K562 (cell line): ENCODE data around the gene LIPN. TPM values are rescaled to one million over a fixed set of nuclear protein-coding genes. Genes with fewer than 3 reads are reported as not detected.

Source experiments
- ATAC-seq: fragments of 200-7000 bp; cut with Tn5 transposase; 3 replicates; pipeline ENCODE4 v1.9.1; 2020; ENCODE audit warnings: moderate library complexity
- BruUV-seq: library from RNA; stranded (reverse); fragments of 400-500 nt; replicated peaks from 2 replicates; lab custom pipeline; 2021; lab: Mats Ljungman, UMichigan
- CTCF ChIA-PET: fragments of 300-600 bp; formaldehyde crosslinking; extraction: SDS; loops from one replicate; lab custom pipeline; 2021; ENCODE audit warnings: low intra/inter-chr PET ratio; lab: Yijun Ruan, JAX
- POLR2A ChIA-PET: fragments of 300-600, 350-650 bp; sonication (Branson Sonifier 250); formaldehyde crosslinking; extraction: SDS; loops from one replicate; lab custom pipeline; 2021; ENCODE audit warnings: antibody characterized with exemption, inconsistent platforms; lab: Yijun Ruan, JAX
- DNase-seq, 4 experiments: peaks; one replicate each; pipeline versions ENCODE4 v3.0.0 to v3.0.0-alpha.2; 2011 to 2018; ENCODE audit warnings: low spot score in 3 of 4, mixed read lengths in 3 of 4; ENCODE audit errors: extremely low read depth in 1 of 4
- FAIRE-seq: peaks from 2 replicates; lab custom pipeline; 2011; peaks lifted over from hg19 to GRCh38; lab: Jason Lieb, UNC
- H2AFZ ChIP-seq: 2 replicates; pipeline ENCODE4 v1.6.0; 2011; ENCODE audit warnings: low read depth, low read length, control low read depth, inconsistent platforms
- H3K27ac ChIP-seq: fragments of 200-600 bp; 3 replicates; pipeline ENCODE4 v1.8.0; 2011; ENCODE audit warnings: low read depth, mild to moderate bottlenecking, control low read depth, inconsistent platforms, low read length, moderate library complexity, mixed read lengths; ENCODE audit errors: extremely low read depth
- H3K27me3 ChIP-seq, 2 experiments: fragments of 300-600 bp in 1 of 2; 2 replicates in 1 of 2; 3 replicates in 1 of 2; pipeline versions ENCODE4 v1.6.0 to v1.8.0; 2011; ENCODE audit warnings: inconsistent platforms in 2 of 2, low read length in 2 of 2, mild to moderate bottlenecking in 1 of 2, mixed read lengths in 1 of 2, moderate library complexity in 1 of 2; ENCODE audit not compliant: control insufficient read depth in 2 of 2, insufficient read depth in 2 of 2
- H3K36me3 ChIP-seq: fragments of 300-600 bp; 3 replicates; pipeline ENCODE4 v1.8.0; 2011; ENCODE audit warnings: mild to moderate bottlenecking, low read length, inconsistent platforms; ENCODE audit not compliant: control insufficient read depth, insufficient read depth
- H3K4me1 ChIP-seq, 2 experiments: fragments of 200-600 bp in 1 of 2; replicated peaks in 1 of 2; 2 replicates in 1 of 2; 3 replicates in 1 of 2; pipeline versions ENCODE4 v1.5.1 to v1.8.0; 2011; ENCODE audit warnings: inconsistent platforms in 2 of 2, low read length in 2 of 2, mild to moderate bottlenecking in 1 of 2, mixed read lengths in 1 of 2, moderate library complexity in 1 of 2; ENCODE audit not compliant: control insufficient read depth in 2 of 2, insufficient read depth in 2 of 2
- H3K4me2 ChIP-seq: 2 replicates; pipeline ENCODE4 v1.6.1; 2011; ENCODE audit warnings: low read length, control low read depth, inconsistent platforms, mixed read lengths; ENCODE audit not compliant: insufficient read depth
- H3K4me3 ChIP-seq: fragments of 200-600 bp; sonication (generic), shearing (Covaris generic); 2 replicates; pipeline ENCODE4 v1.5.1; 2016; ENCODE audit warnings: control low read depth, inconsistent platforms
- H3K79me2 ChIP-seq: fragments of 200-600 bp; 3 replicates; pipeline ENCODE4 v1.8.0; 2011; ENCODE audit warnings: low read length, inconsistent platforms; ENCODE audit not compliant: control insufficient read depth, insufficient read depth
- H3K9ac ChIP-seq, 2 experiments: 2 replicates each; pipeline versions ENCODE4 v1.6.0 to v1.6.1; 2011; ENCODE audit warnings: low read depth in 2 of 2, low read length in 2 of 2, control low read depth in 1 of 2, inconsistent platforms in 1 of 2, mild to moderate bottlenecking in 1 of 2, mixed read lengths in 1 of 2; ENCODE audit not compliant: insufficient read depth in 1 of 2
- H3K9me1 ChIP-seq: one replicate; pipeline ENCODE4 v1.6.0; 2011; ENCODE audit warnings: inconsistent platforms, mild to moderate bottlenecking, low read length, moderate library complexity; ENCODE audit not compliant: control insufficient read depth, insufficient read depth
- H3K9me3 ChIP-seq: replicated peaks from 2 replicates; pipeline ENCODE4 v1.5.1; 2011; ENCODE audit warnings: low read depth, low read length, inconsistent platforms; ENCODE audit not compliant: control insufficient read depth, insufficient read depth
- H4K20me1 ChIP-seq: replicated peaks from 2 replicates; pipeline ENCODE4 v1.6.1; 2011; ENCODE audit warnings: low read length, inconsistent platforms, mixed read lengths; ENCODE audit not compliant: control insufficient read depth, insufficient read depth
- CBX2 ChIP-seq: fragments of 200-600 bp; sonication (generic); IDR thresholded peaks from one replicate; pipeline ENCODE4 v1.6.1; 2012; ENCODE audit warnings: mild to moderate bottlenecking, low read length, inconsistent platforms; ENCODE audit not compliant: insufficient read depth, poor library complexity, severe bottlenecking
- CEBPB ChIP-seq: fragments of 450-650 bp; IDR thresholded peaks from 2 replicates; pipeline ENCODE4 v1.6.1; 2016; ENCODE audit warnings: missing genetic modification characterization, missing compliant biosample characterization
- EGR1 ChIP-seq: fragments of 450-650 bp; conservative IDR thresholded peaks from 2 replicates; pipeline ENCODE4 v1.6.1; 2017; ENCODE audit warnings: mild to moderate bottlenecking
- EP300 ChIP-seq: IDR thresholded peaks from 2 replicates; pipeline ENCODE4 v1.6.1; 2012; ENCODE audit warnings: low read length, improper control_type of control experiment
- ESRRA ChIP-seq: fragments of 450-650 bp; IDR thresholded peaks from 2 replicates; pipeline ENCODE4 v1.6.1; 2014; ENCODE audit warnings: low read depth, mild to moderate bottlenecking, moderate library complexity, borderline replicate concordance
- ETS2 ChIP-seq: IDR thresholded peaks from 2 replicates; pipeline ENCODE4 v1.6.1; 2016; ENCODE audit warnings: borderline replicate concordance, missing genetic modification characterization, mild to moderate bottlenecking, moderate library complexity, missing compliant biosample characterization; ENCODE audit not compliant: poor library complexity, severe bottlenecking
- EWSR1 ChIP-seq: fragments of 450-650 bp; IDR thresholded peaks from 2 replicates; pipeline ENCODE4 v1.6.1; 2018; ENCODE audit warnings: borderline replicate concordance, mild to moderate bottlenecking, low read depth, moderate library complexity; ENCODE audit not compliant: partially characterized antibody
- HDGF ChIP-seq: fragments of 450-650 bp; IDR thresholded peaks from 2 replicates; pipeline ENCODE4 v1.6.1; 2016
- MCM3 ChIP-seq: fragments of 450-650 bp; IDR thresholded peaks from 2 replicates; pipeline ENCODE4 v1.6.1; 2016
- MEIS2 ChIP-seq: fragments of 450-650 bp; IDR thresholded peaks from 2 replicates; pipeline ENCODE4 v1.6.1; 2014; ENCODE audit warnings: mild to moderate bottlenecking; ENCODE audit not compliant: partially characterized antibody
- PHTF2 ChIP-seq: fragments of 250-450 bp; sonication (Bioruptor Pico); IDR thresholded peaks from 2 replicates; pipeline ENCODE4 v1.5.0; 2021; ENCODE audit warnings: mild to moderate bottlenecking
- SMARCC2 ChIP-seq: fragments of 450-650 bp; IDR thresholded peaks from 2 replicates; pipeline ENCODE4 v1.6.1; 2017; ENCODE audit warnings: antibody characterized with exemption, moderate library complexity, mild to moderate bottlenecking, low read depth
- TBL1XR1 ChIP-seq, 2 experiments: IDR thresholded peaks; 2 replicates each; pipeline ENCODE4 v1.6.1; 2012; ENCODE audit warnings: improper control_type of control experiment in 2 of 2, low read length in 2 of 2, mild to moderate bottlenecking in 1 of 2
- TFE3 ChIP-seq: fragments of 450-650 bp; formaldehyde crosslinking; IDR thresholded peaks from 2 replicates; pipeline ENCODE4 v1.4.0; 2020; ENCODE audit warnings: mild to moderate bottlenecking, mixed read lengths
- TRIM28 ChIP-seq: fragments of 450-650 bp; IDR thresholded peaks from 2 replicates; pipeline ENCODE4 v1.6.1; 2017
- ZNF277 ChIP-seq: fragments of 250-450 bp; sonication (Bioruptor Pico); IDR thresholded peaks from 2 replicates; pipeline ENCODE4 v1.8.0; 2022; ENCODE audit warnings: inconsistent platforms, mild to moderate bottlenecking, moderate library complexity, borderline replicate concordance
- ZNF551 ChIP-seq: fragments of 250-450 bp; sonication (Bioruptor Pico); IDR thresholded peaks from 2 replicates; pipeline ENCODE4 v1.5.0; 2021; ENCODE audit warnings: mild to moderate bottlenecking, moderate library complexity
- WGBS: fragments of 100-300 bp; shearing (Covaris generic); methylation state at CpG from one replicate; pipeline ENCODE4 v1.1.6; 2016; ENCODE audit warnings: low coverage, mixed read lengths; ENCODE audit not compliant: insufficient coverage; ENCODE audit errors: missing lambda C conversion rate; 5-methylcytosine and 5-hydroxymethylcytosine counted together
- in situ Hi-C: fragments of 300-500 bp; cut with MboI; formaldehyde crosslinking; loops from 4 replicates; pipeline ENCODE4 v1.15.0; 2018; ENCODE audit warnings: inconsistent platforms, mixed read lengths
- intact Hi-C: fragments of 100-400 bp; cut with micrococcal nuclease; formaldehyde crosslinking; loops from 2 replicates; pipeline ENCODE4 v1.14.2; 2022
- polyA plus RNA-seq, 8 experiments: library from polyadenylated mRNA; depleted of rRNA in 4 of 8; stranded (reverse) in 5 of 8; unstranded in 3 of 8; fragments of >200 nt; fragmentation: Nextera tagmentation in 2 of 8; fragmentation: Illumina TruSeq in 1 of 8; extraction: Ambion mirVana in 2 of 8; extraction: Trizol in 1 of 8; gene quantifications; 2 replicates each; pipeline versions ENCODE4 v1.2.1 to v1.2.3, GENCODE V29; 2011 to 2014; ENCODE audit warnings: inconsistent platforms in 1 of 8, missing spikeins in 1 of 8
- total RNA-seq, 7 experiments: library from RNA; depleted of rRNA in 6 of 7; stranded (reverse); fragments of >200 nt in 6 of 7; fragmentation: Illumina TruSeq in 2 of 7; extraction: Trizol in 2 of 7; gene quantifications; 2 replicates each; pipeline versions ENCODE4 v1.2.1 to v1.2.3, GENCODE V29; 2011 to 2021; ENCODE audit warnings: low replicate concordance in 1 of 7

LIPN gene
- total and polyA plus RNA-seq, 9 of the 15 experiments (the other 6 are each of a cell fraction or from before 2014, with no cell fraction given): not detected

GRCh38 chr10:88786032-88786770 lies 26.4 kb downstream of the LIPN start:
- H3K27ac ChIP-seq: no peak overlapping the region
- intact Hi-C loops: no loop called here

DNA sequence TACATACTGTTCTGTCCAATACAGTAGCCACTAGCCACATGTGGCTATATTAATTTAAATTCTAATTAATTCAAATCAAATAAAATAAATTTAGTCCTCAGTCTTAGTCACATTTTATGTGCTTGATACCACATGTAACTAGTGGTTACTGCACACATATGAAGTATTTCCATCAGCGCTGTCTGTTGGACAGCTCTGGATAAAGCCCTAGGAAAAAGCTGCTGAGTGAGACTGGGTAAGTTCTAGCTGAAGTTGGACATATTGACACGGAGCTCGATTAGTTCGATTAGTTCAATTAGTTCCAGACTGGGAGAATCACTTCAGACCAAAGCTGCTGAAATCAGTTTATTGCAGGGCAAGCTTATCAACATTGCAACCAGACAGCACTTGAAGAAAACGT lies 27.6 kb downstream of the LIPN start:
- in situ Hi-C loops (no loop called here), intact Hi-C loops (no loop called here)
- BruUV-seq: no TSS peak
- no peaks in the 10 kb centered on the region for H3K27me3 ChIP-seq
- H3K9ac ChIP-seq: no peak overlapping the region
- WGBS: 2% methylated on average over 5 of the region's 5 CpGs
- no peaks in the 10 kb centered on the region for H4K20me1 ChIP-seq
- ATAC-seq: no peak
- H3K4me2 ChIP-seq: no peak overlapping the region
- H3K36me3 ChIP-seq: no peaks in the 10 kb centered on the region
- no peak for FAIRE-seq
- H3K9me1 ChIP-seq: no peaks in the 10 kb centered on the region
- H2AFZ ChIP-seq: no peak overlapping the region
- no peaks in the 10 kb centered on the region for H3K9me3 ChIP-seq
- H3K4me3 ChIP-seq: no peak overlapping the region
- ChIA-PET CTCF (no interaction called here), POLR2A (interaction anchor here (1.1 kb wide), 1 partner anchor 17 kb away, joined by 3 read pairs; no protein-coding TSS in a partner anchor)
- H3K4me1 ChIP-seq: no peaks in the 10 kb centered on the region
- H3K79me2 ChIP-seq: no peaks in the 10 kb centered on the region
- H3K27ac ChIP-seq: no peak overlapping the region
- DNase-seq: no peak
- TF ChIP-seq TBL1XR1 (IDR thresholded peaks at IDR 0.05; ENCODE audit: low read length in 2 of 2): no peak
- TF ChIP-seq ZNF551 (CRISPR knock-in tag): no peak
- TF ChIP-seq ETS2 (tag): no peak
- no peak for TF ChIP-seq TFE3 (CRISPR knock-in tag)
- TF ChIP-seq CEBPB (tag): no peak
- TF ChIP-seq PHTF2 (CRISPR knock-in tag): no peak
- no peak for TF ChIP-seq ZNF277 (CRISPR knock-in tag)
- TF ChIP-seq EP300: no peak
- no peak for TF ChIP-seq ESRRA
- no peak for TF ChIP-seq EWSR1
- TF ChIP-seq SMARCC2: no peak

More at GRCh38 chr10:88786032-88786770, 26.4 kb downstream of the LIPN start:
- DNase-seq (no peak), FAIRE-seq (no peak), ATAC-seq (no peak)
- POLR2A ChIA-PET: interaction anchor here (1.1 kb wide), 1 partner anchor 19 kb away, joined by 3 read pairs; no protein-coding TSS in a partner anchor
- no peaks in the 10 kb centered on the region for H3K4me1 ChIP-seq
- H3K9ac ChIP-seq: no peak overlapping the region
- H3K4me2 ChIP-seq: no peak overlapping the region
- no peak overlapping the region for H3K4me3 ChIP-seq
- CTCF ChIA-PET: no interaction called here
- H3K36me3 ChIP-seq: no peaks in the 10 kb centered on the region
- no peaks in the 10 kb centered on the region for H3K79me2 ChIP-seq
- H3K9me1 ChIP-seq: no peaks in the 10 kb centered on the region
- H2AFZ ChIP-seq: no peak overlapping the region
- H3K27me3 ChIP-seq: no peaks in the 10 kb centered on the region
- 3% methylated on average over 9 of the region's 10 CpGs for WGBS
- H3K9me3 ChIP-seq: no peaks in the 10 kb centered on the region
- H4K20me1 ChIP-seq: no peaks in the 10 kb centered on the region
- no peak for TF ChIP-seq TRIM28
- TF ChIP-seq CBX2: no peak
- no peak for TF ChIP-seq MCM3
- TF ChIP-seq EGR1: no peak
- TF ChIP-seq MEIS2: no peak
- no peak for TF ChIP-seq HDGF
- in situ Hi-C loops: no loop called here
- no TSS peak for BruUV-seq
